Left kidney (tissue), 8 donors: Measurements from ENCODE around the gene SCNN1A. TPM values are rescaled to one million over a fixed set of nuclear protein-coding genes. Genes with fewer than 3 reads are reported as not detected.
A peak's percentile ranks its signal among the peaks of the same experiment; 100 is the strongest.

Experiments used
- DNase-seq: peaks from one replicate; pipeline ENCODE4 v3.0.0-alpha.2; 2013
- long read RNA-seq, 8 donors: transcript quantifications; one replicate each; lab custom pipeline, GENCODE V29; 2026
- polyA plus RNA-seq: library from polyadenylated mRNA; unstranded; fragments of 120-200 nt; gene quantifications from one replicate; pipeline ENCODE4 v1.2.1, GENCODE V29; 2013; ENCODE audit not compliant: insufficient read length

Gene SCNN1A
- polyA plus RNA-seq: 80.1 TPM
- long read RNA-seq, donor 1, partial matches to known transcripts: 0 of 13 reads
- long read RNA-seq, donor 1, other reads (novel, unspliced or antisense): 0 of 13 reads
- long read RNA-seq, donor 2, partial matches to known transcripts: 0 of 5 reads
- long read RNA-seq, donor 2, other reads (novel, unspliced or antisense): 0 of 5 reads
- long read RNA-seq, donor 3, partial matches to known transcripts: 5 of 22 reads
- long read RNA-seq, donor 3, other reads (novel, unspliced or antisense): 12 of 22 reads
- long read RNA-seq, donor 4, partial matches to known transcripts: 0 of 1 reads
- long read RNA-seq, donor 4, other reads (novel, unspliced or antisense): 0 of 1 reads
- long read RNA-seq, donor 5, partial matches to known transcripts: 3,909 of 7,542 reads
- long read RNA-seq, donor 5, other reads (novel, unspliced or antisense): 3,622 of 7,542 reads
- long read RNA-seq, donor 6, partial matches to known transcripts: 0 of 3 reads
- long read RNA-seq, donor 6, other reads (novel, unspliced or antisense): 0 of 3 reads
- long read RNA-seq, donor 7, transcript SCNN1A-203 (12 exons, 3,481 nt): major isoform, 7 of 14 reads
- long read RNA-seq, donor 7, partial matches to known transcripts: 0 of 14 reads
- long read RNA-seq, donor 7, other reads (novel, unspliced or antisense): 0 of 14 reads
- long read RNA-seq, donor 8, partial matches to known transcripts: 5 of 6 reads
- long read RNA-seq, donor 8, other reads (novel, unspliced or antisense): 0 of 6 reads

- DNase-seq: no peak
Measured at GRCh38 chr12:6375269-6376078, at the start of gene SCNN1A. Gene SCNN1A (minus strand): TSS chr12:6375563. CDS start chr12:6374783, 780 bp downstream.

DNA sequence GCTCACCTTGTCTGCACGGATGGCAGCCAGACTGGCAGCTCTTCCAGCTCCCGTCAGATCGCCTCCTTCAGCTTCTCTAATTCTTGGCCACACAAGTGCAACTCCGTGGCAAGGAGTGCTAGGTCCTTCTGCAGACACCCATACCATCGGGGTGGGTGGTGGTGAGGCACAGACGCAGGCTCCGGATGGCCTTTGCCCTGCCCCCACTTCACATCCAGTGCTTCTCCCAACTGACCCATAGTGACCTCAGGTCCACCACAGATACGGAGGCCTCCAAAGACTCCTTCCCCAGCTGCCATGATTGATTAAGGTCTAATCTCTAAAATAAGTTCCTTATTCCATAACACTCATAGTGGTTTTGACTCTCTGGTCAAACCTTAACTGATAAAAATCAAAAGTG, 49.5 kb upstream of the SCNN1A start:
- DNase-seq: no peak

DNA sequence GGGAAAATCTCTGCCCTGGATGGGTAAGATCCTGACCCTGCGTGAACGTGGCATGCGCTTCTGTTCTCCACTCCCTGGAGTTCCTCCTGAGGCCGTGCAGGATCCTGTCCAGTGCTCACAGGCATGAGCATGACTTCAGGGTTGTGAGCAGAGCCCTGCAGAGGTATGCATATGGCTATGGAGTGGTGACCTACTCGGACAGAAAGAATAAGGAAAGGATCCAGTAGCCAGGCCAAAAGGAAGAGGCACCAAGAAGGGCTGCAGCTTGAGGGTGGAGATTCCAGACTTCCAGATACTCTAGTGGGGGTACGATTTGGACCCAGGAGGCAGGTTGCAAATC, 48.6 kb upstream of the SCNN1A start:
- no peak for DNase-seq

GRCh38 chr12:6423267-6424007, 48.1 kb upstream of the SCNN1A start:
- DNase-seq: peak; percentile 89

GRCh38 chr12:6420364-6420763, 45.0 kb upstream of the SCNN1A start:
- DNase-seq: no peak

DNA sequence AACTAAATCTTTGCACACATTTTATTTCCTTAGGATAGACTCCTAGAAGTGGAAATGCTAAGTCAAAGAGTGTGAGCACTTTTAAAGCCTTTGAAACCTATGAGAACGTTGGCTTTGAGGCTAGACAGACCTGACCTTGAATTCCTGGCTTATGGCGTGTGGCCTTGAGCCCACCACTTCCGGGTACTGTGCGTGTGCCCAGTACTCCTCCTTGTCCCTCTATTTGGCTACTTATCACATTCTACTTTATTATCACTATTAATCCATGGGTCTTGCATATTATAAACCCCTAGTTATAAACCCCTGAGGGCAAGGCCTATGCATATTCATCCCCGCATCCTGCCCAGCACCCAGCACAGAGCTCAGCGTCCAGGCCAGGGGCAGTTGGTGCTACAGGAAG, 43.4 kb upstream of the SCNN1A start:
- no peak for DNase-seq

GRCh38 chr12:6416596-6416995, 41.2 kb upstream of the SCNN1A start:
- no peak for DNase-seq

GRCh38 chr12:6407236-6407954, 32.0 kb upstream of the SCNN1A start:
- no peak for DNase-seq

DNA sequence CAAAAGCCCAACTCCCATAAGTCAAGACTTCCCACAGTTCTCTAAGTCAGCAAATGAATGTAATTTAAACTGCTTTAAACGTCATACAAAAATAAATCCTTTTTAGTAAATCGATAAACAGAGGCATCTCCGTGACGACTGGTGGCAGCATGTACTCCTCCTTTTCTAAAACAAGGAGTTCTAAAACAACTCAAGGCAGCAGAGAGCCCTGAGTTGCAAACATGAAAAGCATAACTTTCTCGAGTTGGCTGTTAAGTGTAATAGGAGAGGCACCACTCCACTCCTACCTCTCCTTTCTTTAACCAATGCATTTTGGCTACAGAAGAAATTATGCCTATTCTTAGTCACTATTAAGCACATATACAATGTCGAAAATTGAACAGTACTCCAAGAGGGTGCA, 30.6 kb upstream of the SCNN1A start:
- DNase-seq: no peak

DNA sequence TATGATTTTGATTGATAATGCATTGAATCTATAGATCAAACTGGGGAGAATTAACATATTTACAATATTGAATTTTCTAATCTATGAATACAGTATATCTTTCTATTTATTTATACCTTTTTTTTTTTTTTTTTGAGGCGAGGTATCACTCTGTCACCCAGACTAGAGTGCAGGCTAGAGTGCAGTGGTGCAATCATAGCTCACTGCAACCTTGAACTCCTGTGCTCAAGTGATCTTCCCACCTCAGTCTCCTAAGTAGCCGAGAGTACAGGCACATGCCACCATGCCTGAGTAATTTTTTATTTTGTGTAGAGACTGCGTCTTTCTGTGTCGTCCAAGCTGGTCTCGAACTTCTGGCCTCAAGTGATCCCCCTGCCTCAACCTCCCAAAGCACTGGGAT, 29.0 kb upstream of the SCNN1A start:
- DNase-seq: no peak

DNA sequence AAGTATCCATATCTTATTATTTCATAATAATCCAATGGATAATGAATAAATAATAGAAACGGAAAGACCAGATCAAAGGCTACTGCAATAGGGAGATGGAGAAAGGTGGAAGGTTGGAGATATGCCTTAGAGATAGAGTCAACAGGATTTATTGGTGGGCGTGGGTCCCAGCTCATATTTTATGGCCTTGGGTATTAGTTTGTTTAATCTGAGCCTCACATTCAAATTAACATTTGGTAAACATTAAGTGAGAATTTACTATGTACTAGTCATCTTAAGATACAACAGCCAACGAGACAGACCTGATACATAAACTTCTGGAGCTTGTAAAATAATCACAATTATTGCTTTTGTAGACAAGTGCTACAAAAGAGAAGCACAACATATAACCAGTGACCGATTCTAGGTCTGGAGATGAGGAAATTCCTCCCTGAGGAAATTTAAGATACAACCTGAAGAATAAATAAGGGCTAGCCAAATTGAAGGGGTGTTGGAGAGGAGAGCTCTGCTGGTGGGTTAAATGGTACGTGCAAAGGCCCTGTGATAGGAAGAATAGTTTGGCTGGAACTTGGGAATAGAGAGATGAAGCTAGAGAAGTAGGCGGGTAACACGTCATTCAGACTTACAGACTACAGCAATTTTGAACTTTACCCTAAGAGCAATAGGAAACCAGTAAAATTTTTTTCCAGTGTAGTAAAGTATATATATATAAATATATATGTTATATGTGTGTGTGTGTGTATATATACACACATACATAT, 24.7 kb upstream of the SCNN1A start:
- no peak for DNase-seq

DNA sequence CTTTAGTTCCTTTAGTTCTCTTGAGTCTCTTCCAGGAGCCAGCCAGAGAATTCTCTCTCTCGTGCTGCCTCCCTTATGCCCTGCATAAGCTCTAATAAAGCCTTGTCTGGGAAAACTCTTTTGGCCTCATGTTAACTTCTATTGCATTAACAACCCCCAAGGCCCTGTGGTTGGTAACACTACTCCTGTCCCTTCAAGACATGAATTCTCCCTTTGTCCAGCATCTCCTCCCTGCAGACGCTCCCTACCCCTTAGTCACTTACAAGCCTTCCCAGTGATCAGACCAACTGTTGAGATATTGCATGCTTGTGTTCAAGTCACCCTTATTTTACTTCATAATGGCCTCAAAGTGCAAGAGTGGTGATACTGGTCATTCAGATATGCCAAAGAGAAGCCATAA, 20.7 kb upstream of the SCNN1A start:
- no peak for DNase-seq

DNA sequence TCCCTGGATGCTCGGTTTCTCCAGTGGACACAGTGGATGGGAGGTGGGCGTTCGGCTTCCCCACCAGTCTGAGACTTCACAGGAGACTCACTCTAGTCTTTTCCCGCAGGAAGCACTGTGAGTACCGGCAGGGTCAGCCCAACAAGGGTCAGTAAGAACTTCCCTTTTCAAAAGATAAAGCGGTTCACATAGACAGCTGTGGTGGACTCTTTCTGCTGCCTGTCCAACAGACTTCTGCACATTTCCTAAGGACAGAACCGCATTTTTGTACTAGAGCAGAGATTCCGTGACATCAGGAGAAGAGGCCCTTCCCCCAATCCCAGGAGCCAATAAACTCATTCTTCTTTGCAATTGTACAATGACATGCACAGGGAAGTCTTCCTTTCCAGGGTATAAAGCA, 19.0 kb upstream of the SCNN1A start:
- no peak for DNase-seq

- DNase-seq: no peak
Measured at GRCh38 chr12:6393109-6393508, 17.7 kb upstream of the SCNN1A start.

DNA sequence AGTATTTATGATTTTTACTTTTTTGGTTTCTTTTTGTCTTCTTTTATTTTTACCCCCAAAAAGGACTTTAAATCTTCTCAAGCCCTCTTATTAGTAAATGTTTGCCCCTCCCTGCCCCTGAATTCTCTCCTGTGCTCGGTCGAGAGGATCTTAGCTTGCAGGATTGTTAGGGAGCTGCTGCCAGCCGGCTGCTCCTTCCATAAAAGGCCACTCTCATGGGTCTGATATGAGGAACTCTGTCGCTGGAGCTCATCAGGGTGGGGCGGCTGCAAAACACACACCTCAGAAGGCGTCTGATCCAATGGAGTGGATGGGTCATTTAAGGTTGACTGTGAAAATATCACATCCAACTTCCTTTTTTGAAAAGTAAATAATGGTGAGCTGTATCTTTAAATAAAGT, 17.1 kb upstream of the SCNN1A start:
- no peak for DNase-seq

DNA sequence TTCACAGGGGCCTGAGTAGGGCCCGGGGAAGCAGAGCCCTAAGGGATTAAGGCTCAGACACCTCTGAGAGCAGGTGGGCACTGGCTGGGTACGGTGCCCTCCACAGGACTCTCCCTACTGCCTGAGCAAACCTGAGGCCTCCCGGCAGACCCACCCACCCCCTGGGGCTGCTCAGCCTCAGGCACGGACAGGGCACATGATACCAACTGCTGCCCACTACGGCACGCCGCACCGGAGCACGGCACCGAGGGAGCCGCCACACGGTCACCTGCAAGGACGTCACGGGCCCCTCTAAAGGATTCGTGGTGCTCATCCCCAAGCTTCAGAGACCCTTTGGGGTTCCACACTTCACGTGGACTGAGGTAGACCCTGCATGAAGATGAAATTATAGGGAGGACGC, 15.7 kb upstream of the SCNN1A start:
- DNase-seq: no peak

DNA sequence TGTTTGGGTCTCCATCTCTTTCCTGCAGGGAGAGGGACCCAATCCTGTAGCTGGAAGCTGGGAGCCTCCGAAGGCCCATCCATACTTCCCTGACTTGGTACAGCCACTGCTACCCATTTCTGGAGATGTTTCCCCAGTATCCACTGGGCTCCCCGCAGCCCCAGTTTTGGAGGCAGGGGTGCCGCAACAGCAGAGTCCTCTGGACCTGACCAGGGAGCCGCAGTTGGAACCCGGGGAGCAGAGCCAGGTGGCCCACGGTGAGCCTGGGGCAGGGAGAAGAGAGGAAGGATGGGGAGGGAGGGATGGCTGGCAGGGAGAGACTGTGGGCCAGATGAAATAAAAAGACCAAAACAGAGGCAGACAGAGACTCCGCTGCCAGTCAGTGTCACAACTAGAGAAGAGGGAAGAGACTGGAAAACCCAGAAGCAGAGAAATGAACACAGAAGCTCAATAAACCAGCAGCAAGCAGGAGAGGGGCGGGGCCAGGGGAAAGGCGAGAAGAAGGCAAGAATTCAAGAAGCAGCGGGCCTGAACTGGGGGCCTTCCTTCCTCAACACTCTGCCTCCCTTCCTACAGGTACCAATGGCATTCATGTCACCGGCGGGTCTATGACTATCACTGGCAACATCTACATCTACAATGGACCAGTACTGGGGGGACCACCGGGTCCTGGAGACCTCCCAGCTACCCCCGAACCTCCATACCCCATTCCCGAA, 14.9 kb upstream of the SCNN1A start:
- DNase-seq: no peak

- no peak for DNase-seq
Measured at GRCh38 chr12:6387541-6387940, 12.2 kb upstream of the SCNN1A start.

GRCh38 chr12:6386491-6386890, 11.1 kb upstream of the SCNN1A start:
- no peak for DNase-seq

- no peak for DNase-seq
Measured at GRCh38 chr12:6386038-6386437, 10.7 kb upstream of the SCNN1A start.
